Occipital lobe (tissue), 2 donors: Measurements from ENCODE around the gene SETD6. TPM values are rescaled to one million over a fixed set of nuclear protein-coding genes. Genes with fewer than 3 reads are reported as not detected.
A peak's percentile ranks its signal among the peaks of the same experiment; 100 is the strongest.

Experiments used
- DNase-seq: peaks from one replicate; lab custom pipeline; 2025; lab: John Stamatoyannopoulos, UW
- total RNA-seq: library from RNA; depleted of rRNA; stranded (reverse); fragments of >200 nt; gene quantifications from one replicate; pipeline ENCODE4 v1.2.3, GENCODE V29; 2014

The SETD6 gene
- total RNA-seq, 1 donor from 2014 or later, result 21.5 TPM

- no peak for DNase-seq
Observed at GRCh38 chr16:58493756-58494431, 21.4 kb upstream of the SETD6 start.

GRCh38 chr16:58494981-58495520 is 20.3 kb upstream of the SETD6 start:
- peak; percentile 89 for DNase-seq

GRCh38 chr16:58495521-58496331 is 19.6 kb upstream of the SETD6 start:
- DNase-seq, result peak; percentile 83

- no peak for DNase-seq
Observed at GRCh38 chr16:58497468-58497867, 17.8 kb upstream of the SETD6 start.

- DNase-seq, result no peak
Observed at GRCh38 chr16:58497935-58498334, 17.4 kb upstream of the SETD6 start.

- no peak for DNase-seq
Observed at GRCh38 chr16:58498341-58499091, 16.8 kb upstream of the SETD6 start.

GRCh38 chr16:58499092-58499511 is 16.2 kb upstream of the SETD6 start:
- DNase-seq, result no peak

GRCh38 chr16:58499615-58500351 is 15.5 kb upstream of the SETD6 start, which contains the start of gene NDRG4:
Gene NDRG4, plus strand, starts transcription at chr16:58500143. Its CDS starts 106 bp downstream, at chr16:58500249.
- peak; percentile 97 for DNase-seq

GRCh38 chr16:58500430-58501241 is 14.7 kb upstream of the SETD6 start:
- DNase-seq, result peak; percentile 29

- peak; percentile 41 for DNase-seq
Observed at GRCh38 chr16:58501242-58502131, 13.8 kb upstream of the SETD6 start.

GRCh38 chr16:58502217-58502921 is 12.9 kb upstream of the SETD6 start:
- no peak for DNase-seq

- no peak for DNase-seq
Observed at GRCh38 chr16:58503166-58503862, 12.0 kb upstream of the SETD6 start.

- DNase-seq, result no peak
Observed at GRCh38 chr16:58503863-58504688, 11.2 kb upstream of the SETD6 start.

- DNase-seq, result no peak
Observed at GRCh38 chr16:58506241-58507194, 8.8 kb upstream of the SETD6 start.

GRCh38 chr16:58507195-58507962 is 7.9 kb upstream of the SETD6 start:
- no peak for DNase-seq
